ENCODE results near the gene CCDC159.
"Not testable (repeated sequence)": the region's sequence is repeated elsewhere in the genome, so short reads cannot be mapped to it uniquely, and the experiment has no call there.

Gene CCDC159

GRCh38 chr19:11365557-11366117, 19.3 kb downstream of the CCDC159 start:
- no peak for DNase-seq (ENCODE audit: low read depth in 2 of 2)

GRCh38 chr19:11367528-11367927, 21.2 kb downstream of the CCDC159 start:
- no peak for DNase-seq (ENCODE audit: low read depth in 2 of 2)

- no peak for DNase-seq (ENCODE audit: low read depth in 2 of 2)
These were observed 24.4 kb downstream of the CCDC159 start for GRCh38 chr19:11370744-11371143.

GRCh38 chr19:11373166-11373884, 27.0 kb downstream of the CCDC159 start:
- DNase-seq (ENCODE audit: low read depth in 2 of 2) = no peak

GRCh38 chr19:11373885-11374432, 27.6 kb downstream of the CCDC159 start:
- DNase-seq (ENCODE audit: low read depth in 2 of 2) = no peak

GRCh38 chr19:11374433-11375142, 28.3 kb downstream of the CCDC159 start, which contains the start of gene SWSAP1:
TSS of gene SWSAP1 (plus strand) at chr19:11374666. CDS start at chr19:11374681, 15 bp downstream.
- DNase-seq (ENCODE audit: low read depth in 2 of 2) = peak; percentile 92 to 94

- peak in 1 of 2 donors; percentile 43 for DNase-seq (ENCODE audit: low read depth in 2 of 2)
These were observed 29.0 kb downstream of the CCDC159 start for GRCh38 chr19:11375143-11375948.

GRCh38 chr19:11377237-11377636, 30.9 kb downstream of the CCDC159 start:
- no peak for DNase-seq (ENCODE audit: low read depth in 2 of 2)

- DNase-seq (ENCODE audit: low read depth in 2 of 2) = no peak
These were observed 31.4 kb downstream of the CCDC159 start for GRCh38 chr19:11377756-11378155.

- DNase-seq (ENCODE audit: low read depth in 2 of 2) = no peak
These were observed 32.2 kb downstream of the CCDC159 start for GRCh38 chr19:11378319-11379189.

- DNase-seq (ENCODE audit: low read depth in 2 of 2) = not testable (repeated sequence)
These were observed 33.0 kb downstream of the CCDC159 start for GRCh38 chr19:11379269-11379845.

GRCh38 chr19:11379857-11380350, 33.6 kb downstream of the CCDC159 start:
- DNase-seq (ENCODE audit: low read depth in 2 of 2) = no peak

GRCh38 chr19:11380653-11381537, 34.6 kb downstream of the CCDC159 start:
- peak; percentile 88 to 94 for DNase-seq (ENCODE audit: low read depth in 2 of 2)

GRCh38 chr19:11382898-11383705, 36.8 kb downstream of the CCDC159 start:
- peak in 1 of 2 donors; percentile 37 for DNase-seq (ENCODE audit: low read depth in 2 of 2)

GRCh38 chr19:11383706-11384048, 37.4 kb downstream of the CCDC159 start:
- DNase-seq (ENCODE audit: low read depth in 2 of 2) = no peak

- DNase-seq (ENCODE audit: low read depth in 2 of 2) = no peak
These were observed 38.4 kb downstream of the CCDC159 start for GRCh38 chr19:11384778-11385129.

GRCh38 chr19:11387162-11388034, 41.1 kb downstream of the CCDC159 start:
- DNase-seq (ENCODE audit: low read depth in 2 of 2) = no peak
